NCI-H2081 (cell line): ENCODE measurements around the gene RTF1.
"Not testable (repeated sequence)": the region's sequence is repeated elsewhere in the genome, so short reads cannot be mapped to it uniquely, and the experiment has no call there.

ENCODE experiments used
- DNase-seq, 2 experiments: peaks; one replicate each; lab custom pipeline; 2025; lab: John Stamatoyannopoulos, UW

The RTF1 gene

GRCh38 chr15:41437448-41437847 lies 20.6 kb downstream of the RTF1 start:
- DNase-seq: no peak

- no peak for DNase-seq
These were observed 21.3 kb downstream of the RTF1 start for GRCh38 chr15:41438206-41438605.

- DNase-seq: not testable (repeated sequence)
These were observed 21.9 kb downstream of the RTF1 start for GRCh38 chr15:41438745-41439144.

GRCh38 chr15:41443275-41443674 lies 26.4 kb downstream of the RTF1 start:
- no peak for DNase-seq

GRCh38 chr15:41445399-41445798 lies 28.5 kb downstream of the RTF1 start:
- DNase-seq: no peak

- no peak for DNase-seq
These were observed 45.3 kb downstream of the RTF1 start for GRCh38 chr15:41462084-41462795.

- no peak for DNase-seq
These were observed 48.1 kb downstream of the RTF1 start for GRCh38 chr15:41464889-41465580.

GRCh38 chr15:41465822-41466421 lies 49.0 kb downstream of the RTF1 start:
- DNase-seq: peak; percentile 19 to 38

- DNase-seq: no peak
These were observed 49.8 kb downstream of the RTF1 start for GRCh38 chr15:41466711-41467110.

- not testable (repeated sequence) for DNase-seq
These were observed 52.7 kb downstream of the RTF1 start for GRCh38 chr15:41469644-41470043.

GRCh38 chr15:41473418-41473817 lies 56.5 kb downstream of the RTF1 start:
- DNase-seq: no peak

GRCh38 chr15:41474436-41474835 lies 57.5 kb downstream of the RTF1 start:
- no peak for DNase-seq

- peak in 1 of 2 experiments; percentile 5 for DNase-seq
These were observed 58.0 kb downstream of the RTF1 start for GRCh38 chr15:41474941-41475340.

GRCh38 chr15:41476416-41477048 lies 59.6 kb downstream of the RTF1 start:
- DNase-seq: no peak

GRCh38 chr15:41480396-41481140 lies 63.7 kb downstream of the RTF1 start:
- DNase-seq: no peak

- no peak for DNase-seq
These were observed 65.4 kb downstream of the RTF1 start for GRCh38 chr15:41482110-41482877.

GRCh38 chr15:41483115-41483514 lies 66.2 kb downstream of the RTF1 start:
- no peak for DNase-seq

- no peak for DNase-seq
These were observed 66.6 kb downstream of the RTF1 start for GRCh38 chr15:41483519-41483918.

GRCh38 chr15:41484937-41485625 lies 68.2 kb downstream of the RTF1 start:
- DNase-seq: no peak

- DNase-seq: no peak
These were observed 69.4 kb downstream of the RTF1 start for GRCh38 chr15:41486286-41486685.

GRCh38 chr15:41487381-41487780 lies 70.5 kb downstream of the RTF1 start:
- no peak for DNase-seq
